GM12878 (cell line): ENCODE measurements around the gene SLC24A3. TPM values are rescaled to one million over a fixed set of nuclear protein-coding genes. Genes with fewer than 3 reads are reported as not detected.

ENCODE experiments used
- ATAC-seq: fragments of 200-7000 bp; cut with Tn5 transposase; 3 replicates; pipeline ENCODE4 v1.9.1; 2020; ENCODE audit warnings: mild to moderate bottlenecking, moderate library complexity
- BruUV-seq: library from RNA; stranded (reverse); fragments of 400-500 nt; replicated peaks from 2 replicates; lab custom pipeline; 2021; lab: Mats Ljungman, UMichigan
- CTCF ChIA-PET: fragments of 300-600 bp; sonication (Branson Sonifier 250); formaldehyde crosslinking; extraction: SDS; loops from one replicate; lab custom pipeline; 2021; ENCODE audit warnings: inconsistent platforms; lab: Yijun Ruan, JAX
- POLR2A ChIA-PET: fragments of 350-600 bp; formaldehyde crosslinking; extraction: SDS; loops from one replicate; lab custom pipeline; 2021; ENCODE audit warnings: inconsistent platforms; lab: Charles Lee
- RAD21 ChIA-PET: fragments of 300-600 bp; sonication (Branson Sonifier 250); formaldehyde crosslinking; loops from one replicate; lab custom pipeline; 2023; ENCODE audit warnings: antibody characterized with exemption; ENCODE audit not compliant: unreplicated experiment; lab: Charles Lee
- SMC1A ChIA-PET: fragments of 300-600 bp; sonication (Branson Sonifier 250); formaldehyde crosslinking; loops from one replicate; lab custom pipeline; 2023; ENCODE audit not compliant: unreplicated experiment, uncharacterized antibody; lab: Charles Lee
- DNase-seq: peaks from one replicate; pipeline ENCODE4 v3.0.0-alpha.2; 2011; ENCODE audit warnings: low read depth, low spot score
- FAIRE-seq: peaks from 3 replicates; lab custom pipeline; 2011; peaks lifted over from hg19 to GRCh38; lab: Jason Lieb, UNC
- H2AFZ ChIP-seq: 2 replicates; pipeline ENCODE4 v1.6.0; 2011; ENCODE audit warnings: low read depth, low read length, control low read depth; ENCODE audit not compliant: control insufficient read depth
- H3K27ac ChIP-seq: 2 replicates; pipeline ENCODE4 v1.5.1; 2011; ENCODE audit warnings: control low read depth; ENCODE audit not compliant: control insufficient read depth, insufficient read depth
- H3K27me3 ChIP-seq, 2 experiments: replicated peaks in 1 of 2; 2 replicates each; pipeline versions ENCODE4 v1.6.0 to v1.6.1; 2011; ENCODE audit warnings: low read length in 1 of 2; ENCODE audit not compliant: control insufficient read depth in 2 of 2, insufficient read depth in 2 of 2
- H3K36me3 ChIP-seq, 2 experiments: 2 replicates each; pipeline ENCODE4 v1.5.1; 2011; ENCODE audit warnings: low read length in 1 of 2; ENCODE audit not compliant: control insufficient read depth in 2 of 2, insufficient read depth in 2 of 2
- H3K4me1 ChIP-seq: 2 replicates; pipeline ENCODE4 v1.6.1; 2011; ENCODE audit warnings: mild to moderate bottlenecking, low read length, moderate library complexity, mixed read lengths; ENCODE audit not compliant: control insufficient read depth, insufficient read depth
- H3K4me2 ChIP-seq: 2 replicates; pipeline ENCODE4 v1.6.0; 2011; ENCODE audit warnings: control low read depth; ENCODE audit not compliant: control insufficient read depth, insufficient read depth
- H3K4me3 ChIP-seq: fragments of 200-600 bp; sonication (generic); 2 replicates; pipeline ENCODE4 v1.5.1; 2016
- H3K79me2 ChIP-seq: 2 replicates; pipeline ENCODE4 v1.6.0; 2011; ENCODE audit warnings: low read length; ENCODE audit not compliant: control insufficient read depth, insufficient read depth
- H3K9ac ChIP-seq: 2 replicates; pipeline ENCODE4 v1.8.0; 2011; ENCODE audit warnings: low read length, control low read depth, mixed read lengths; ENCODE audit not compliant: control insufficient read depth, insufficient read depth
- H3K9me3 ChIP-seq: replicated peaks from 3 replicates; pipeline ENCODE4 v1.5.1; 2011; ENCODE audit warnings: mild to moderate bottlenecking, low read length; ENCODE audit not compliant: control insufficient read depth, insufficient read depth
- H4K20me1 ChIP-seq: 2 replicates; pipeline ENCODE4 v1.6.0; 2011; ENCODE audit not compliant: control insufficient read depth, insufficient read depth
- ATF7 ChIP-seq: fragments of 450-650 bp; IDR thresholded peaks from 2 replicates; pipeline ENCODE4 v1.6.1; 2016; ENCODE audit warnings: low read depth, mild to moderate bottlenecking
- BRCA1 ChIP-seq: IDR thresholded peaks from 2 replicates; pipeline ENCODE4 v1.6.1; 2011; ENCODE audit warnings: low read depth, low read length, improper control_type of control experiment
- CEBPB ChIP-seq, 2 experiments: fragments of 150-350 bp in 1 of 2; IDR thresholded peaks; 2 replicates each; pipeline ENCODE4 v1.6.1; 2012 to 2014; ENCODE audit warnings: low read depth in 2 of 2, low read length in 2 of 2, borderline replicate concordance in 1 of 2, inconsistent platforms in 1 of 2
- CEBPZ ChIP-seq: fragments of 150-350 bp; IDR thresholded peaks from 2 replicates; pipeline ENCODE4 v1.6.1; 2016; ENCODE audit warnings: low read depth, low read length
- CTCF ChIP-seq, 3 experiments: IDR thresholded peaks in 2 of 3; conservative IDR thresholded peaks in 1 of 3; 2 replicates each; pipeline ENCODE4 v1.5.1; 2011; ENCODE audit warnings: low read depth in 3 of 3, low read length in 3 of 3, mild to moderate bottlenecking in 3 of 3, control low read depth in 2 of 3, moderate library complexity in 2 of 3, inconsistent platforms in 1 of 3, mixed read lengths in 1 of 3; ENCODE audit not compliant: control insufficient read depth in 2 of 3, insufficient read depth in 1 of 3; ENCODE audit errors: extremely low read depth in 1 of 3
- IRF4 ChIP-seq: IDR thresholded peaks from 2 replicates; pipeline ENCODE4 v1.6.1; 2011; ENCODE audit warnings: low read depth, low read length
- IRF5 ChIP-seq: fragments of 450-650 bp; IDR thresholded peaks from 2 replicates; pipeline ENCODE4 v1.6.1; 2017; ENCODE audit warnings: borderline replicate concordance
- JUND ChIP-seq: IDR thresholded peaks from 2 replicates; pipeline ENCODE4 v1.6.1; 2012; ENCODE audit warnings: low read depth, mild to moderate bottlenecking, low read length, improper control_type of control experiment, moderate library complexity
- RELB ChIP-seq: fragments of 450-650 bp; IDR thresholded peaks from 2 replicates; pipeline ENCODE4 v1.6.1; 2017; ENCODE audit warnings: low read depth, mild to moderate bottlenecking, moderate library complexity
- RUNX3 ChIP-seq: IDR thresholded peaks from 2 replicates; pipeline ENCODE4 v1.6.1; 2012; ENCODE audit warnings: low read length, inconsistent platforms
- SIN3A ChIP-seq: IDR thresholded peaks from 2 replicates; pipeline ENCODE4 v1.6.1; 2012; ENCODE audit warnings: low read depth, low read length, improper control_type of control experiment
- SREBF2 ChIP-seq: IDR thresholded peaks from 2 replicates; pipeline ENCODE4 v1.6.1; 2012; ENCODE audit warnings: mild to moderate bottlenecking, low read length
- SUZ12 ChIP-seq: fragments of 200-600 bp; sonication (generic); IDR thresholded peaks from one replicate; pipeline ENCODE4 v1.6.1; 2018; ENCODE audit warnings: antibody characterized with exemption, mild to moderate bottlenecking; ENCODE audit not compliant: unreplicated experiment
- WGBS: methylation state at CpG from one replicate; pipeline ENCODE4 v1.1.6; 2016; ENCODE audit warnings: low lambda C conversion rate; ENCODE audit not compliant: insufficient replicate concordance, insufficient coverage; ENCODE audit errors: missing lambda C conversion rate; 5-methylcytosine and 5-hydroxymethylcytosine counted together
- in situ Hi-C: fragments of 300-500 bp; cut with MboI; formaldehyde crosslinking; loops from 9 replicates; pipeline ENCODE4 v1.14.3; 2018; ENCODE audit warnings: mixed read lengths
- intact Hi-C: fragments of 100-400 bp; cut with micrococcal nuclease; formaldehyde crosslinking; loops from one replicate; pipeline ENCODE4 v1.14.2; 2022; ENCODE audit not compliant: unreplicated experiment
- polyA plus RNA-seq, 11 experiments: library from polyadenylated mRNA; depleted of rRNA in 4 of 11; unstranded in 6 of 11; stranded (reverse) in 5 of 11; fragments of >200 nt; fragmentation: Nextera tagmentation in 4 of 11; fragmentation: Illumina TruSeq in 1 of 11; extraction: Ambion mirVana in 4 of 11; extraction: Trizol in 1 of 11; gene quantifications; 1 replicate in 1 of 11; 2 replicates in 10 of 11; pipeline versions ENCODE4 v1.2.1 to v1.2.3, GENCODE V29; 2011 to 2016; ENCODE audit warnings: inconsistent platforms in 2 of 11, missing spikeins in 2 of 11, low read depth in 1 of 11
- total RNA-seq, 4 experiments: library from RNA; depleted of rRNA in 3 of 4; stranded (reverse); fragments of >200 nt in 3 of 4; fragmentation: Illumina TruSeq in 1 of 4; extraction: Trizol in 1 of 4; gene quantifications; 2 replicates each; pipeline versions ENCODE4 v1.2.1 to v1.2.3, GENCODE V29; 2013 to 2021

The SLC24A3 gene
- total and polyA plus RNA-seq, 10 of the 15 experiments (the other 5 are each of a cell fraction or from before 2014, with no cell fraction given): 0.04 TPM; not detected in 9

- TF ChIP-seq CEBPZ: no peak
- no peak for TF ChIP-seq CTCF (IDR thresholded peaks at IDR 0.05 in 2 of 3, conservative IDR thresholded peaks at IDR 0.05 in 1 of 3; ENCODE audit: control insufficient read depth in 2 of 3, extremely low read depth in 1 of 3, insufficient read depth in 1 of 3, low read depth in 3 of 3, low read length in 3 of 3)
- no peak for TF ChIP-seq IRF5
- TF ChIP-seq, all 136 proteins: peak for 0
Observed at GRCh38 chr20:19590382-19590781, 377.9 kb downstream of the SLC24A3 start (continued).

GRCh38 chr20:19593762-19594161, 381.3 kb downstream of the SLC24A3 start:
- WGBS: 70% methylated on average over 7 of the region's 7 CpGs
- Histone ChIP-seq H4K20me1 (no peaks in the 10 kb centered on the region), H3K79me2 (no peaks in the 10 kb centered on the region), H3K4me1 (no peaks in the 10 kb centered on the region), H3K36me3 (no peaks in the 10 kb centered on the region), H3K9ac (no peak overlapping the region), H3K4me3 (no peak overlapping the region), H3K9me3 (no peaks in the 10 kb centered on the region; the same call in 2 of the 3 replicates), H2AFZ (no peak overlapping the region), H3K4me2 (no peak overlapping the region), H3K27ac (no peak overlapping the region), H3K27me3 (no peaks in the 10 kb centered on the region)
- ATAC-seq (no peak), DNase-seq (no peak), FAIRE-seq (no peak)
- in situ Hi-C loops: no loop called here
- RAD21 ChIA-PET: interaction anchor here (0.6 kb wide), 1 partner anchor 228 kb away, joined by 4 read pairs; no protein-coding TSS in a partner anchor
- POLR2A ChIA-PET: no interaction called here
- SMC1A ChIA-PET: interaction anchor here (1.0 kb wide), 1 partner anchor 344 kb away, joined by 3 read pairs; no protein-coding TSS in a partner anchor
- CTCF ChIA-PET: no interaction called here
- BruUV-seq: no TSS peak
- intact Hi-C loops: no loop called here
- TF ChIP-seq RELB: no peak
- TF ChIP-seq RUNX3: no peak
- TF ChIP-seq CEBPB (IDR thresholded peaks at IDR 0.05; ENCODE audit: borderline replicate concordance in 1 of 2, low read depth in 2 of 2, low read length in 2 of 2): no peak
- no peak for TF ChIP-seq SREBF2
- no peak for TF ChIP-seq SIN3A
- no peak for TF ChIP-seq ATF7
- no peak for TF ChIP-seq JUND
- no peak for TF ChIP-seq BRCA1
- TF ChIP-seq SUZ12: no peak
- no peak for TF ChIP-seq IRF4
